ENCODE results near the gene FRMD8.

Gene FRMD8

GRCh38 chr11:65425971-65426838 is 39.8 kb downstream of the FRMD8 start:
- peak; percentile 35 for DNase-seq

GRCh38 chr11:65426839-65427690 is 40.6 kb downstream of the FRMD8 start:
- no peak for DNase-seq

- no peak for DNase-seq
These were observed 41.5 kb downstream of the FRMD8 start for GRCh38 chr11:65427691-65428577.

- DNase-seq, result no peak
These were observed 42.2 kb downstream of the FRMD8 start for GRCh38 chr11:65428578-65429067.

GRCh38 chr11:65429068-65429681 is 42.7 kb downstream of the FRMD8 start:
- DNase-seq, result peak; percentile 33

- no peak for DNase-seq
These were observed 43.4 kb downstream of the FRMD8 start for GRCh38 chr11:65429724-65430405.

GRCh38 chr11:65430406-65431217 is 44.2 kb downstream of the FRMD8 start:
- no peak for DNase-seq

- no peak for DNase-seq
These were observed 45.1 kb downstream of the FRMD8 start for GRCh38 chr11:65431451-65432099.

- DNase-seq, result no peak
These were observed 45.7 kb downstream of the FRMD8 start for GRCh38 chr11:65432100-65432650.

- DNase-seq, result peak; percentile 25
These were observed 46.5 kb downstream of the FRMD8 start for GRCh38 chr11:65432686-65433582.

GRCh38 chr11:65433657-65434056 is 47.2 kb downstream of the FRMD8 start:
- DNase-seq, result no peak

GRCh38 chr11:65434057-65434666 is 47.7 kb downstream of the FRMD8 start:
- no peak for DNase-seq

- no peak for DNase-seq
These were observed 48.4 kb downstream of the FRMD8 start for GRCh38 chr11:65434667-65435410.

GRCh38 chr11:65435411-65435931 is 49.0 kb downstream of the FRMD8 start:
- DNase-seq, result no peak

- no peak for DNase-seq
These were observed 49.6 kb downstream of the FRMD8 start for GRCh38 chr11:65435981-65436411.

GRCh38 chr11:65436412-65437032 is 50.1 kb downstream of the FRMD8 start:
- DNase-seq, result no peak

Data from NCI-H526 treated with DMSO at 0.1 percent for 48 hours (cell line).